Right atrium auricular region (tissue), 2 donors: ENCODE data around the gene HELZ. TPM values are rescaled to one million over a fixed set of nuclear protein-coding genes. Genes with fewer than 3 reads are reported as not detected.
"Not testable (repeated sequence)": the region's sequence is repeated elsewhere in the genome, so short reads cannot be mapped to it uniquely, and the experiment has no call there.

Experiments
- DNase-seq: peaks from one replicate; pipeline ENCODE4 v3.0.0-alpha.2; 2019; ENCODE audit warnings: low spot score
- H3K27ac ChIP-seq, 2 donors: fragments of 200-600 bp; sonication (generic); 1 replicate in 1 of 2; 2 replicates in 1 of 2; pipeline ENCODE4 v1.5.1; 2016 to 2019
- H3K27me3 ChIP-seq, 2 donors: fragments of 200-600 bp; sonication (generic); one replicate each; pipeline versions ENCODE4 v1.5.1 to v1.6.0; 2017 to 2019
- H3K36me3 ChIP-seq: fragments of 200-600 bp; sonication (generic); one replicate; pipeline ENCODE4 v1.5.1; 2016
- H3K4me1 ChIP-seq, 2 donors: fragments of 200-600 bp; sonication (generic); one replicate each; pipeline versions ENCODE4 v1.5.1 to v1.6.0; 2017 to 2019
- H3K4me3 ChIP-seq, 2 donors: fragments of 200-600 bp; sonication (generic); 1 replicate in 1 of 2; 2 replicates in 1 of 2; pipeline ENCODE4 v1.5.1; 2017 to 2019; ENCODE audit warnings: mild to moderate bottlenecking in 1 of 2, moderate library complexity in 1 of 2
- H3K9me3 ChIP-seq, 2 donors: fragments of 200-600 bp; sonication (generic); one replicate each; pipeline ENCODE4 v1.5.1; 2019
- CTCF ChIP-seq, 2 donors: fragments of 200-600 bp; sonication (generic); IDR thresholded peaks; one replicate each; pipeline ENCODE4 v1.5.1; 2019; ENCODE audit warnings: antibody characterized with exemption in 2 of 2
- total RNA-seq, 2 donors: library from RNA; depleted of rRNA; stranded (reverse); fragments of >200 nt; gene quantifications; one replicate each; pipeline ENCODE4 v1.1.0, GENCODE V29; 2016

The HELZ gene
- total RNA-seq, 2 donors from 2014 or later = 25.2 to 29.1 TPM

- DNase-seq = peak; percentile 50
- Histone ChIP-seq H3K36me3 (no peaks in the 10 kb centered on the region), H3K27me3 (no peaks in the 10 kb centered on the region), H3K9me3 (no peaks in the 10 kb centered on the region), H3K4me1 (no peaks in the 10 kb centered on the region), H3K4me3 (no peak overlapping the region), H3K27ac (no peak overlapping the region)
- TF ChIP-seq CTCF (IDR thresholded peaks at IDR 0.05) = no peak
These were observed 13.9 kb upstream of the HELZ start for GRCh38 chr17:67258821-67259468.

DNA sequence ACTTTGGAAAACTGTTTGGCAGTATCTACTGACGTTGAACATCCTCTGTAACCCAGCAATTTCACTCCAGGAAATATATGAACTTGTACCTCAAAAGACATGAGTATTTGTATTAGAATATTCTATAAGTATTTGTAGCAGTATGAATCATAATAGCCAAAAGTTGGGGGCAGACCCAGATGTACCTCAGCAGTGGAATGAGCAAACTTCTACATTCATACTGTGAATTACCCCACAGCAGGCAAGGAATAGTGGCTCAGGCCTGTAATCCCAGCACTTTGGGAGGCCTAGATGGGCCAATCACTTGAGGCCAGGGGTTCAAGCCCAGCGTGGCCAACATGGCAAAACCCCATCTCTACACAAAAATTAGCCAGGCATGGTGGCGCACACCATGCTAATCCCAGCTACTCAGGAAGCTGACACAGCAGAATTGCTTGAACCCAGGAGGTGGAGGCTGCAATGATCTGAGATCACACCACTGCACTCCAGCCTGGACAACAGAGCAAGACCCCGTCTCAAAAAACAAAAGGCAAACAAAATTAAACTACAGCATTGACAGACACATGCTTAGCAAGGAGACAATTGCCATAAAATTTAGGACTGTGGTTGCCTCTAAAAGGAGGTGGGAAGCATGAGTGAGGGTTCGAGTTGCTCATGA, 11.2 kb upstream of the HELZ start:
- Histone ChIP-seq H3K36me3 (no peaks in the 10 kb centered on the region), H3K9me3 (no peaks in the 10 kb centered on the region), H3K4me3 (no peak overlapping the region), H3K27me3 (no peaks in the 10 kb centered on the region), H3K27ac (no peak overlapping the region), H3K4me1 (no peaks in the 10 kb centered on the region)
- peak; percentile 32 for DNase-seq
- no peak for TF ChIP-seq CTCF (IDR thresholded peaks at IDR 0.05)

- no peak overlapping the region for H3K4me3 ChIP-seq
- no peaks in the 10 kb centered on the region for H3K36me3 ChIP-seq
- no peak for TF ChIP-seq CTCF (IDR thresholded peaks at IDR 0.05)
- DNase-seq = no peak
- no peaks in the 10 kb centered on the region for H3K9me3 ChIP-seq
- H3K27ac ChIP-seq = no peak overlapping the region
- H3K27me3 ChIP-seq = no peaks in the 10 kb centered on the region
- H3K4me1 ChIP-seq = no peaks in the 10 kb centered on the region
These were observed 8.4 kb upstream of the HELZ start for GRCh38 chr17:67253384-67253783.

GRCh38 chr17:67251586-67251985, 6.6 kb upstream of the HELZ start:
- H3K27me3 ChIP-seq, H3K4me1 ChIP-seq, H3K27ac ChIP-seq, H3K9me3 ChIP-seq, DNase-seq, H3K4me3 ChIP-seq, H3K36me3 ChIP-seq: not testable (repeated sequence)

DNA sequence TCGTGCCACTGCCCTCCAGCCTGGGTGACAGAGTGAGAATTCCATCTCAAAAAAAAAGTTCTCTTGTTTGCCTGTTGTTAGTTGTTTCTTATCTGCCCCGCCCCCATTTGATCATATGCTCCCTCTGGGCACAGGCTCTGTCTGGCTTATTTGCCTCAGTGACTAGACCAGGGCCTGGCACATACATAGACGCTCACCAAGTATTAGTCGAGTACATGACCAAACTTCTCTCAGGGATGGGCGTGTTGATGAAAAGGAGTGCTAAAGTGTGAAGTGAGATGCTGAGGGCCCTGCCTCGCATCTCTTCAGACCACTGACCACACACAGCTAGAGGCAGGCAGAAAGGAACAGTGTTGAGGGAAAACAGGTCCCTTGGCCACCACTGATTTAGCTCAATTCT, 3.3 kb upstream of the HELZ start:
- peak; percentile 11 for DNase-seq
- Histone ChIP-seq H3K4me3 (no peak overlapping the region), H3K9me3 (no peaks in the 10 kb centered on the region), H3K27me3 (no peaks in the 10 kb centered on the region), H3K36me3 (no peaks in the 10 kb centered on the region), H3K27ac (no peak overlapping the region), H3K4me1 (peaks cover 0 to 22% of the 10 kb centered on the region in 2 donors)
- TF ChIP-seq CTCF (IDR thresholded peaks at IDR 0.05) = no peak

DNA sequence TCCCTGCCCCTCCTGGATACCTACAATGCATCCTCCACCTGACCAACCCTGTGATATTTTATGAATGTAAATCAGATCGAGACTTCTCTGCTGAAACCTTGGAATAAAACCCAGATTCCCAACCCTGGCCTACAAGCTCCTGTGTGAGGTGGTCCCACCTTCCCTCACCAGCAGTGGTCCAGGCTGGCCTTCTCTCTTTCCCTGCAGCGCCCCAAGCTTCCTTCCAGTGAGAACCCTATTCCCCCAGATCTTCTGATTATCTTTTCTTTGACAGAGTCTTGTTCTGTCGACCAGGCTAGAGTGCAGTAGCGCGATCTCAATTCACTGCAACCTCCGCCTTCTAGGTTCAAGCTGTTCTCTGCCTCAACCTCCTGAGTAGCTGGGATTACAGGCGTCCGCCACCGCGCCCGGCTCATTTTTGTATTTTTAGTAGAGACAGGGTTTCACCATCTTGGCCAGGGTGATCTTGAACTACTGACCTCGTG, 2.5 kb upstream of the HELZ start:
- no peak for DNase-seq
- no peak overlapping the region for H3K27ac ChIP-seq
- TF ChIP-seq CTCF (IDR thresholded peaks at IDR 0.05) = no peak

More for the DNA sequence above, 2.5 kb upstream of the HELZ start:
- Histone ChIP-seq H3K9me3 (no peaks in the 10 kb centered on the region), H3K4me1 (peaks cover 0 to 28% of the 10 kb centered on the region in 2 donors), H3K27me3 (no peaks in the 10 kb centered on the region), H3K36me3 (no peaks in the 10 kb centered on the region), H3K4me3 (no peak overlapping the region)
